ENCODE data around the gene ITIH5. TPM values are rescaled to one million over a fixed set of nuclear protein-coding genes. Genes with fewer than 3 reads are reported as not detected.

ITIH5 gene
- total RNA-seq, 2 experiments from 2014 or later = not detected

DNA sequence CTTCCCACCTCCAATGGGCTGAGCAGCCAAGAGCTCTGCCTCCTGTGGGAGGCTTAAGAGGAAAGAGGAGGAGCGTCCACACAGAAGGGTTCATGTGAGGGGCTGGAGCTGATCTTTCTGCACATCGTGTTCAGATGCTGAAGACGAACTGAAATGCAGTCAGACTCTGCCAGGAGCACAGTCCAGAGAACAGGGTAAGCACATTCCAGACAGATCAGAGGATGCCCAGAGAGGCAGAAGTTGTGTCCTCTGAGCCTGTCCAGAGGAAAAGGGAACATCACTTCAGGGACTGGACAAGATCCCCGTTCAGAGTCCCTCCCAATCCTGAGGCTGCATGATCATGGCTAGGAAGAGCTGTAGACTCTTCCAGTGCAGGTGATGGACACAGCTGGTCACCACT, 72.9 kb downstream of the ITIH5 start:
- POLR2A ChIA-PET = no interaction called here
- CTCF ChIA-PET = no interaction called here
- Mint-ChIP-seq H3K27ac (no peak overlapping the region), H3K4me1 (no peaks in the 10 kb centered on the region), H3K9me3 (ENCODE audit: low read depth) (no peaks in the 10 kb centered on the region), H3K27me3 (no peaks in the 10 kb centered on the region), H3K36me3 (ENCODE audit: low read depth) (no peaks in the 10 kb centered on the region), H3K4me3 (no peak overlapping the region)
- DNase-seq (no peak), ATAC-seq (no peak)
- intact Hi-C loops (cut with DNase I, micrococcal nuclease) = no loop called here

DNA sequence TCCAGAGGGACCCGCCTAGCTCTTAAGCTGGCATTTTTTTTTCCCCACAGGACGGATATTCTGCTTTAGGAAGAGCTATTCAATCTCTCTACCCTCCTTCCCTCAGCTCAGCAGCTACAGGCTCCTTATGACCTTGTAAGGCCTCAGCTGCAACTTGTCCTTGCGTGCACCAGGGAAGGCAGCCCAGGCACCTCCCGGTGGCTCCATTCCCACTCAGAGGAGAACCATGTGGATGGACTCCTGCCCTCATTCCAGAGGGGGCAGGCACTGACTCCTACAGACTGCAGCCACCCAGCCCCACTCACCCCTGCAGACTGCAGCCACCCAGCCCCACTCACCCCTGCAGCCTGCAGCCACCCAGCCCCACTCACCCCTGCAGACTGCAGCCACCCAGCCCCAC, 73.7 kb downstream of the ITIH5 start:
- CTCF ChIA-PET = interaction anchor here (1.0 kb wide), 1 partner anchor 29 kb away, joined by 3 read pairs; no protein-coding TSS in a partner anchor
- H3K27ac Mint-ChIP-seq = no peak overlapping the region

DNA sequence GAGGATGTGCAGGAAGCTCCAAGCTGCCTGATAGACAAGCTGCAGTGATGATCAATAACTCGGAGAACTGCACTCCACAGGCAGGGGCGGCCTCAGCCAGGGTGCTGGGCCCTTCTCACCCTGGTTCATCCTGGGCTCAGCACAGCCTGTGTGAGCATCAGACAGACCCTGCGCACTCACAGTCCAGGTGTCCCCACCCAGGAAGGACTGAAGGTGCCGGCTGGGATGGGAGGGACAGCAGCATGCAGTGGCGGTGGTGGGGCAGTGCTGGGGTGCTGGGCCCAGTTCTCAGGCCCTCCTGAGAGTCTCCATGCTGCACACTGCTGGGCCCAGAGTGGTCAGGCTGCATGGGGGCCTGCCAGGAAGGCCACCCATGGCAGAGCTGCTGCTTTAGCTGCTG, 74.1 kb downstream of the ITIH5 start:
- Mint-ChIP-seq H3K36me3 (ENCODE audit: low read depth) (no peaks in the 10 kb centered on the region), H3K27me3 (no peaks in the 10 kb centered on the region), H3K9me3 (ENCODE audit: low read depth) (no peaks in the 10 kb centered on the region), H3K4me1 (no peaks in the 10 kb centered on the region), H3K4me3 (no peak overlapping the region), H3K27ac (no peak overlapping the region)
- intact Hi-C loops (cut with DNase I, micrococcal nuclease) = no loop called here
- ChIA-PET CTCF (interaction anchor here (1.0 kb wide), 1 partner anchor 30 kb away, joined by 3 read pairs; no protein-coding TSS in a partner anchor), POLR2A (no interaction called here)
- DNase-seq (no peak), ATAC-seq (no peak)

More for the DNA sequence above, 73.7 kb downstream of the ITIH5 start:
- H3K4me1 Mint-ChIP-seq = no peaks in the 10 kb centered on the region
- ATAC-seq = no peak
- no peak overlapping the region for H3K4me3 Mint-ChIP-seq
- no peak for DNase-seq
- intact Hi-C loops (cut with DNase I, micrococcal nuclease) = no loop called here
- POLR2A ChIA-PET = no interaction called here
- no peaks in the 10 kb centered on the region for H3K36me3 Mint-ChIP-seq (ENCODE audit: low read depth)
- H3K9me3 Mint-ChIP-seq (ENCODE audit: low read depth) = no peaks in the 10 kb centered on the region
- no peaks in the 10 kb centered on the region for H3K27me3 Mint-ChIP-seq

DNA sequence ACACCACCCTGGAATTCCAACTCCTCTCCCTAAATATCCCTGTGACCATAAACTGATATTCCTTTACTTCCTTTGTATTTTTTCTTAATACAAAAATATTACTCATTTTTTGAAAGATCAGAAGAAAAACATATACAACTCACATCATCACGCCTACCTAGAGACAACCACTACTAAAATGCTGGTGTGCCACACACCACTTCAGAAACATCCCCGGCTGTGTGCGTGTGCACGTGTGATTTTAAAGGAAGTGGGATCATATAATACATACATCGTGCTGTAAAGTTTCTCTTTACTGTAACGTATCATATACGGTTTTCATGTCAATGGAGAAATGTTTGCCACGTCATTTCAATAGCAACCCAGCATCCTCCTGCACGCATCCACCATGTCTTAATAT, 76.5 kb downstream of the ITIH5 start:
- Mint-ChIP-seq H3K9me3 (ENCODE audit: low read depth) (no peaks in the 10 kb centered on the region), H3K27me3 (no peaks in the 10 kb centered on the region), H3K4me3 (no peak overlapping the region), H3K27ac (no peak overlapping the region), H3K36me3 (ENCODE audit: low read depth) (no peaks in the 10 kb centered on the region), H3K4me1 (peaks cover 2% of the 10 kb centered on the region)
- CTCF ChIA-PET = interaction anchor here (0.7 kb wide), 1 partner anchor 140 kb away, joined by 5 read pairs; no protein-coding TSS in a partner anchor
- POLR2A ChIA-PET = no interaction called here
- DNase-seq = no peak
- intact Hi-C loops (cut with DNase I, micrococcal nuclease) = no loop called here
- no peak for ATAC-seq

DNA sequence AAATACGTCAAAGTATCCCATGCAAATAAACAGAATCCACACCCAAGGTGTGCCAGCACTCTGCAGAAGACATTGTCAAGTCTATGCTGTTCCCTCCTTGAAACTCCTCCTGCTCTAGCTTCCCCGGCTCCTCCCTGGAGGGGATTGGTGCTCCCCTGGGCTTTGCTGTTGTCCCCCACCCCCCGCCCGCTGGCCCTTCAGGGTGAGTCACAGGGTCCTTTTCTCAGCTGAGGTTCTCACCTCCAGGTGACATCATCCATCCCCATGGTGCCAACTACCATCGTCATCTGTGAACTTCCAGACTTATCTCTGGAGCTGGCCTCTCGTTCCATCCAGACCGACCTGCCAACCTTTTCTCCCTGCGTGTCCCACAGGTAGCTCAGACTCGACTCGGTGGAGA, 77.0 kb downstream of the ITIH5 start:
- Mint-ChIP-seq H3K4me3 (no peak overlapping the region), H3K36me3 (ENCODE audit: low read depth) (no peaks in the 10 kb centered on the region), H3K9me3 (ENCODE audit: low read depth) (no peaks in the 10 kb centered on the region), H3K4me1 (peaks cover 6% of the 10 kb centered on the region), H3K27ac (no peak overlapping the region), H3K27me3 (no peaks in the 10 kb centered on the region)
- ChIA-PET POLR2A (no interaction called here), CTCF (interaction anchor here (0.7 kb wide), 1 partner anchor 140 kb away, joined by 5 read pairs; no protein-coding TSS in a partner anchor)
- no peak for DNase-seq
- no peak for ATAC-seq
- intact Hi-C loops (cut with DNase I, micrococcal nuclease) = no loop called here

DNA sequence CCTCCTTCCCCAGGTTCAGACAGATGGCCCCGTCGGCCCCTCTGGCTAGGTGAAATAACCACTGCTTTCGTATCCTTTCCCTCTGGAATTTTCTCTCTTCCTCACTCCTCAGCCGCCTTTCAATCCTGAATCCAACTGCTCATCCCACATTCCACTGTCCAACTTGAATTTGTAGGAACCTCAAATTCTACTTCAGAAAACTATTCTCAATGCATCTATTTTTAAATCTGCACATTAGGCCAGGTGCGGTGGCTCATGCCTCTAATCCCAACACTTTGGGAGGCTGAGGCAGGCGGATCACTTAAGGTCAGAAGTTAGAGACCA, 78.9 kb downstream of the ITIH5 start:
- H3K4me1 Mint-ChIP-seq = peaks cover 7% of the 10 kb centered on the region
- no peaks in the 10 kb centered on the region for H3K27me3 Mint-ChIP-seq
- intact Hi-C loops (cut with DNase I, micrococcal nuclease) = no loop called here
- CTCF ChIA-PET = interaction anchor here (1.2 kb wide), 1 partner anchor 12 kb away, joined by 4 read pairs; no protein-coding TSS in a partner anchor
- H3K27ac Mint-ChIP-seq = no peak overlapping the region
- no peak for DNase-seq
- no peak for ATAC-seq
- H3K9me3 Mint-ChIP-seq (ENCODE audit: low read depth) = no peaks in the 10 kb centered on the region
- POLR2A ChIA-PET = no interaction called here
- H3K4me3 Mint-ChIP-seq = no peak overlapping the region
- no peaks in the 10 kb centered on the region for H3K36me3 Mint-ChIP-seq (ENCODE audit: low read depth)

DNA sequence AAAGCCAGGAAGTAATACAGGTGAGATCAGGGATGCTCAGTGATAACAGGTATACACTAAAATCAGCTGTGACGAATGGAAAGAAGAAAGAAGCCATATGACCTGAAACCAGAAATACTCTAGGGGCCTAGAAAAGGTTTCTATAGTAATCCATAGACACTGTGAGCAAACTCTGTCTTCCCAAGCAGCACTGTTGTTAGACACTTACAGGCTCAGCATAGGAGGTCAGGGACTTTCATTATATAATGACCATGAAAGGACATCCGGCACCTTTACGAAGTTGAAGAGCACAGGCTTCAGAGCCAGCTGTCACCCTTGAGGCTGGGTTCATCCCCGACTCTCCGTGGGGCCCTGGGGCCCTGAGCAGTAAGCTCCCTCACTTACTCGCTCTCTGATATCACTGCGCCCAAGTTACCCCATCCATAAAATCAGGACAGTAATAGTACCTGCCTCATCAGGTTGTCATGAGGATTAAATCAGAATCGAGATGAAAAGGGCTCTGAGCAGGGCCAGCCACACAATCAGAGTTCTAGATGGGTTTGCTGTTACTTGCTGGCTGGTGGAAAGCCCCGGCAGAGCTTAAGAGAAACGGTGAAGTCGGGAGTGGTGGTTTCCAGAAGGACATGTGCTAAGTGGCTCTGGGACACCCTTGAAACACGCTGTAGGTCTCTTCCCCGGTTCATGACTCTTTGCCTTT, 79.5 kb downstream of the ITIH5 start:
- peaks cover 7% of the 10 kb centered on the region for H3K4me1 Mint-ChIP-seq
- no peaks in the 10 kb centered on the region for H3K9me3 Mint-ChIP-seq (ENCODE audit: low read depth)
- ChIA-PET CTCF (interaction anchor here (1.2 kb wide), 1 partner anchor 11 kb away, joined by 4 read pairs; no protein-coding TSS in a partner anchor), POLR2A (no interaction called here)
- intact Hi-C loops (cut with DNase I, micrococcal nuclease) = no loop called here
- H3K27me3 Mint-ChIP-seq = no peaks in the 10 kb centered on the region
- DNase-seq (no peak), ATAC-seq (no peak)
- H3K36me3 Mint-ChIP-seq (ENCODE audit: low read depth) = no peaks in the 10 kb centered on the region
- no peak overlapping the region for H3K4me3 Mint-ChIP-seq
- no peak overlapping the region for H3K27ac Mint-ChIP-seq

GRCh38 chr10:7585228-7585627, 81.5 kb downstream of the ITIH5 start:
- CTCF ChIA-PET = interaction anchor here (0.6 kb wide), 1 partner anchor 140 kb away, joined by 3 read pairs; no protein-coding TSS in a partner anchor
- DNase-seq (no peak), ATAC-seq (no peak)
- Mint-ChIP-seq H3K9me3 (ENCODE audit: low read depth) (no peaks in the 10 kb centered on the region), H3K4me3 (no peak overlapping the region), H3K27ac (no peak overlapping the region), H3K36me3 (ENCODE audit: low read depth) (no peaks in the 10 kb centered on the region), H3K27me3 (no peaks in the 10 kb centered on the region), H3K4me1 (peaks cover 7% of the 10 kb centered on the region)
- intact Hi-C loops (cut with DNase I, micrococcal nuclease) = no loop called here
- POLR2A ChIA-PET = interaction anchor here (0.7 kb wide), 1 partner anchor 550 kb away, joined by 5 read pairs; no protein-coding TSS in a partner anchor

DNA sequence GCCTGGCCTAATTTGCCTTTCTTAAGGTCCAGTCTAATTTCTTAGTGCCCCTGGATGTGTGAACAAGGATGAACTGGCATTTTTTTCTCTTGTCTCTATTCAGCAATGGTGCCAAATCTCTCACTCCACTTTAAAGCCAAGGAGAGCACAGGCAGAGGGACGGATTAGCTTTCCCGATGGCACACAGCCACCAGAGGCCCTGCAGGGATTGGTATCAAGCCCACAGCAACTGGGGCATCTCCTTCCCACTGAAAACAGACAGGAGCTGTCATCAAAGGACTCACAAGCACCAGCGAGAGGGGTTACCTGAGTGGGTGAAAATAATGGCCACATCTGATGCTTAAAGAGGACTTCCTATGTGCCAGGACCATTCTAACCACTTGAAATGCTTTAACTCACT, 83.1 kb downstream of the ITIH5 start:
- no peak for ATAC-seq
- DNase-seq = no peak
- Mint-ChIP-seq H3K27ac (no peak overlapping the region), H3K4me3 (no peak overlapping the region), H3K27me3 (no peaks in the 10 kb centered on the region), H3K4me1 (peaks cover 7% of the 10 kb centered on the region), H3K9me3 (ENCODE audit: low read depth) (no peaks in the 10 kb centered on the region), H3K36me3 (ENCODE audit: low read depth) (no peaks in the 10 kb centered on the region)
- CTCF ChIA-PET = no interaction called here
- POLR2A ChIA-PET = no interaction called here
- intact Hi-C loops (cut with DNase I, micrococcal nuclease) = no loop called here

DNA sequence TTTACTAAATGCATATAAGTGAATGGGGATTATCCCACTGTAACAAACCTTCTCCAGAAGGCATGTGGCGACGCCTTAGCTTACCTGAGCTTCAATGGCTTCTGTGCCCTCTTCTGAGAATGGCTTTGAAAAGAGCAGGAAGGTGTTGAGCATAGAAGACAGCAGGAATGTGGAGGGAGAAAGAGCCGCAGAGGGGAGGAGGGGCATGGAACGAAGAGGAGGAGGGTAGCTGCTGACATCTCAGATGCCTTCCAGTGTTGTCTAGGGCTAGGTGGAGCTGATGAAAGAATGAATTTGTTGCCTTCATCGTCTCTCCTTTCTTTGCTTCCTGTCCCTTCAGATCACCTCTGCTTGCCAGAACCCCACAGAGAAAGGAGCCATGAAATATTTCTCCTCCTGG, 86.2 kb downstream of the ITIH5 start:
- POLR2A ChIA-PET = no interaction called here

GRCh38 chr10:7579681-7580080, 87.1 kb downstream of the ITIH5 start:
- ATAC-seq (no peak), DNase-seq (no peak)
- no peaks in the 10 kb centered on the region for H3K9me3 Mint-ChIP-seq (ENCODE audit: low read depth)
- CTCF ChIA-PET = no interaction called here
- no peaks in the 10 kb centered on the region for H3K4me1 Mint-ChIP-seq
- no peaks in the 10 kb centered on the region for H3K27me3 Mint-ChIP-seq
- no peak overlapping the region for H3K4me3 Mint-ChIP-seq
- no peaks in the 10 kb centered on the region for H3K36me3 Mint-ChIP-seq (ENCODE audit: low read depth)
- intact Hi-C loops (cut with DNase I, micrococcal nuclease) = no loop called here
- H3K27ac Mint-ChIP-seq = no peak overlapping the region
- POLR2A ChIA-PET = no interaction called here

More for the DNA sequence above, 86.2 kb downstream of the ITIH5 start:
- no peaks in the 10 kb centered on the region for H3K9me3 Mint-ChIP-seq (ENCODE audit: low read depth)
- no peak overlapping the region for H3K27ac Mint-ChIP-seq
- H3K36me3 Mint-ChIP-seq (ENCODE audit: low read depth) = no peaks in the 10 kb centered on the region
- CTCF ChIA-PET = interaction anchor here (0.7 kb wide), 1 partner anchor 419 kb away, joined by 3 read pairs; no protein-coding TSS in a partner anchor
- ATAC-seq (no peak), DNase-seq (no peak)
- intact Hi-C loops (cut with DNase I, micrococcal nuclease) = no loop called here
- no peaks in the 10 kb centered on the region for H3K27me3 Mint-ChIP-seq
- H3K4me3 Mint-ChIP-seq = no peak overlapping the region
- peaks cover 7% of the 10 kb centered on the region for H3K4me1 Mint-ChIP-seq

GRCh38 chr10:7577579-7577978, 89.2 kb downstream of the ITIH5 start:
- intact Hi-C loops (cut with DNase I, micrococcal nuclease) = no loop called here
- ChIA-PET POLR2A (no interaction called here), CTCF (interaction anchor here (0.8 to 1.2 kb wide), 2 partner anchors 52 kb away, joined by 3 to 4 read pairs; no protein-coding TSS in a partner anchor)
- ATAC-seq (no peak), DNase-seq (no peak)
- Mint-ChIP-seq H3K9me3 (ENCODE audit: low read depth) (no peaks in the 10 kb centered on the region), H3K36me3 (ENCODE audit: low read depth) (no peaks in the 10 kb centered on the region), H3K4me1 (no peaks in the 10 kb centered on the region), H3K27ac (no peak overlapping the region), H3K27me3 (peaks cover 2% of the 10 kb centered on the region), H3K4me3 (no peak overlapping the region)
